ENCODE measurements around the gene FREM2.

DNA sequence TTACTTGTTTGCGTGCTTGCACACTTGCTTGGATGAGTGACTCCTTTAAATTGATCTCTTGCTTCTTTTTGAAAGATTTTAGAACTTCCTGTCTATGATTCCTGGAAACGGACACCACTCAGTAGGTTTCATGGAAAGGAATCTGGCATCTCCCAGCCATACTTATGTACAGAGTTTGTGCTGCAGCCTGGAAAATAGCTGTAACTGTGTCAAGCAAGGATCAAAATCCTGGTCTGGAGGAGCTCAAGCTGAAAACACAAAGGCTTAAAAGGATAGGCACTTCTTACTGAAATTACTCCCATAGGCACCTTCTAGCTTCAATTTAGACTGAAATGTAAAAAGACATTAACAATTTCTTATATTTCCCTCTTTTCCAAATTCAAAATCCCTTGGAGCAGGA lies 1.4 kb upstream of the FREM2 start:
- no peak for TF ChIP-seq POLR2A (IDR thresholded peaks at IDR 0.05; ENCODE audit: low read depth, low read length)
- TF ChIP-seq, protein P1, sequence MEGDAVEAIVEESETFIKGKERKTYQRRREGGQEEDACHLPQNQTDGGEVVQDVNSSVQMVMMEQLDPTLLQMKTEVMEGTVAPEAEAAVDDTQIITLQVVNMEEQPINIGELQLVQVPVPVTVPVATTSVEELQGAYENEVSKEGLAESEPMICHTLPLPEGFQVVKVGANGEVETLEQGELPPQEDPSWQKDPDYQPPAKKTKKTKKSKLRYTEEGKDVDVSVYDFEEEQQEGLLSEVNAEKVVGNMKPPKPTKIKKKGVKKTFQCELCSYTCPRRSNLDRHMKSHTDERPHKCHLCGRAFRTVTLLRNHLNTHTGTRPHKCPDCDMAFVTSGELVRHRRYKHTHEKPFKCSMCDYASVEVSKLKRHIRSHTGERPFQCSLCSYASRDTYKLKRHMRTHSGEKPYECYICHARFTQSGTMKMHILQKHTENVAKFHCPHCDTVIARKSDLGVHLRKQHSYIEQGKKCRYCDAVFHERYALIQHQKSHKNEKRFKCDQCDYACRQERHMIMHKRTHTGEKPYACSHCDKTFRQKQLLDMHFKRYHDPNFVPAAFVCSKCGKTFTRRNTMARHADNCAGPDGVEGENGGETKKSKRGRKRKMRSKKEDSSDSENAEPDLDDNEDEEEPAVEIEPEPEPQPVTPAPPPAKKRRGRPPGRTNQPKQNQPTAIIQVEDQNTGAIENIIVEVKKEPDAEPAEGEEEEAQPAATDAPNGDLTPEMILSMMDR (conservative IDR thresholded peaks at IDR 0.05; ENCODE audit: low read depth, low read length): no peak
- TF ChIP-seq RFX5 (IDR thresholded peaks at IDR 0.05; ENCODE audit: low read depth, low read length): no peak
- no peak for TF ChIP-seq BHLHE40 (IDR thresholded peaks at IDR 0.05; ENCODE audit: low read depth, low read length)
- TF ChIP-seq, protein P2, sequence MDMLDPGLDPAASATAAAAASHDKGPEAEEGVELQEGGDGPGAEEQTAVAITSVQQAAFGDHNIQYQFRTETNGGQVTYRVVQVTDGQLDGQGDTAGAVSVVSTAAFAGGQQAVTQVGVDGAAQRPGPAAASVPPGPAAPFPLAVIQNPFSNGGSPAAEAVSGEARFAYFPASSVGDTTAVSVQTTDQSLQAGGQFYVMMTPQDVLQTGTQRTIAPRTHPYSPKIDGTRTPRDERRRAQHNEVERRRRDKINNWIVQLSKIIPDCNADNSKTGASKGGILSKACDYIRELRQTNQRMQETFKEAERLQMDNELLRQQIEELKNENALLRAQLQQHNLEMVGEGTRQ (IDR thresholded peaks at IDR 0.05; ENCODE audit: low read depth, low read length): no peak
- TF ChIP-seq CEBPB (IDR thresholded peaks at IDR 0.05; ENCODE audit: low read depth, low read length): no peak
- TF ChIP-seq RAD21 (IDR thresholded peaks at IDR 0.05; ENCODE audit: low read length): no peak
- no peak for TF ChIP-seq CHD1 (IDR thresholded peaks at IDR 0.05; ENCODE audit: low read depth, low read length)
- no peak for TF ChIP-seq RCOR1 (IDR thresholded peaks at IDR 0.05; ENCODE audit: insufficient replicate concordance, low read length)

All from IMR-90 (cell line).